GM10266 (cell line): ENCODE measurements around the gene NUP37.

Source experiments
- DNase-seq: peaks from one replicate; pipeline ENCODE4 v3.0.0; 2012; ENCODE audit errors: extremely low spot score
- CTCF ChIP-seq: IDR thresholded peaks from 2 replicates; pipeline ENCODE4 v1.5.1; 2012; ENCODE audit warnings: mild to moderate bottlenecking, low read depth; ENCODE audit not compliant: control insufficient read depth, insufficient read depth; ENCODE audit errors: missing control alignments

NUP37 gene

DNA sequence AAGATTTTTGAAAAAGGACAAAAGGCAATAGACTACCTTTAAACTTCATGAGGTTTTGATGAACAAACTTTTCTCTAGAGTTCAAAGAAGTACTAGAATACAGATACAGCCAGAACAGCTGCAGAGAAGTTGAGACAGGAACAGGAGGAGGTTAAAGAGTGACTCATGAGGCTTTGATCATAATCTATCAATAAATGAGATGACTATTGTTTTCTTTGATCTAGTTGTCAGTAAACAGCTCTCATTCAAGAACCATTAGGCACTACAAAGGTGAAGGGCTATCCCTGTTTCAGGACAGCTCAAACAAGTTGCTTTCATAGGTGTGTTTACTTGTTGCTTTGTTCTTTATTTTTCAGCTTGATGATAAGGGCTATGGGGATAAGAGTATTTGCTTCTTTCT is 60.6 kb downstream of the NUP37 start:
- no peak for TF ChIP-seq CTCF
- no peak for DNase-seq

- TF ChIP-seq CTCF: no peak
- DNase-seq: no peak
Observed at GRCh38 chr12:102054345-102054744, 65.6 kb downstream of the NUP37 start.

GRCh38 chr12:102053062-102053349 is 66.9 kb downstream of the NUP37 start:
- TF ChIP-seq CTCF: no peak
- DNase-seq: no peak

GRCh38 chr12:102052192-102053061 is 67.5 kb downstream of the NUP37 start:
- no peak for DNase-seq
- TF ChIP-seq CTCF: no peak

GRCh38 chr12:102051431-102051965 is 68.4 kb downstream of the NUP37 start:
- DNase-seq: no peak
- TF ChIP-seq CTCF: no peak

- no peak for TF ChIP-seq CTCF
- no peak for DNase-seq
Observed at GRCh38 chr12:102050660-102051430, 69.1 kb downstream of the NUP37 start.

DNA sequence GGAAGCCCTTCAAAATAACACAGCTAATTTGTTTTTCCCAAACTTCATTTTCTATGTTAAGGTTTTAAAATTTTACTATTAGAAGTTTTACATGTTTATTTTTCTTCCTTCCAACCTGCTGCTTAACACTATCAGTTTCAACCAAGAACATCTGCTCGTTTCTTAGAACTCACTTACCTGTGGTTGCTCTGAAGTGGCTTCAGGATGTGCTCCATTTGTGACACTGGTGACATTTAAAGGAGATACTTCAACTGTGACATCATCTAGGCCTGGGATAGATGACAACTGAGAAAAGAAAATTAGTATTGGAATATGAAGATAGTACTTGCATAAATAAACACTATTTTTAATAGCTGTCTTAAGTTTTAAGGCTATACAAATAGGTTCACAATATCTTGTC is 76.0 kb downstream of the NUP37 start:
- no peak for TF ChIP-seq CTCF
- DNase-seq: no peak
